Dedifferentiated amniotic fluid mesenchymal stem cell (primary cell): ENCODE data around the gene FLNB.
"Not testable (repeated sequence)": the region's sequence is repeated elsewhere in the genome, so short reads cannot be mapped to it uniquely, and the experiment has no call there.

Source experiments
- DNase-seq: peaks from one replicate; pipeline ENCODE4 v3.0.0-alpha.2; 2016; ENCODE audit errors: extremely low spot score

FLNB gene

GRCh38 chr3:58201451-58201850 lies 193.2 kb downstream of the FLNB start:
- not testable (repeated sequence) for DNase-seq

GRCh38 chr3:58202917-58203360 lies 194.7 kb downstream of the FLNB start:
- DNase-seq, result no peak

- DNase-seq, result no peak
These were observed 195.3 kb downstream of the FLNB start for GRCh38 chr3:58203541-58203940.

GRCh38 chr3:58204720-58205119 lies 196.5 kb downstream of the FLNB start:
- no peak for DNase-seq

- DNase-seq, result no peak
These were observed 197.8 kb downstream of the FLNB start for GRCh38 chr3:58205981-58206380.

GRCh38 chr3:58206406-58207011 lies 198.3 kb downstream of the FLNB start:
- no peak for DNase-seq

- no peak for DNase-seq
These were observed 199.7 kb downstream of the FLNB start for GRCh38 chr3:58207954-58208353.

- DNase-seq, result no peak
These were observed 201.7 kb downstream of the FLNB start for GRCh38 chr3:58209933-58210332.

GRCh38 chr3:58210761-58211460 lies 202.7 kb downstream of the FLNB start, which contains the start of gene DNASE1L3:
DNASE1L3 (minus strand) TSS chr3:58210972; CDS start chr3:58210906, 66 bp downstream.
- DNase-seq, result no peak

- no peak for DNase-seq
These were observed 206.5 kb downstream of the FLNB start for GRCh38 chr3:58214484-58215316.

- DNase-seq, result no peak
These were observed 207.2 kb downstream of the FLNB start for GRCh38 chr3:58215317-58216025.

GRCh38 chr3:58216496-58217195 lies 208.4 kb downstream of the FLNB start:
- DNase-seq, result no peak

- DNase-seq, result no peak
These were observed 209.1 kb downstream of the FLNB start for GRCh38 chr3:58217209-58217811.

GRCh38 chr3:58218904-58219303 lies 210.7 kb downstream of the FLNB start:
- DNase-seq, result no peak
